ENCODE data around the gene KLHL34. TPM values are rescaled to one million over a fixed set of nuclear protein-coding genes. Genes with fewer than 3 reads are reported as not detected.

Gene KLHL34
- total RNA-seq, 1 donor from 2014 or later: not detected

GRCh38 chrX:21661316-21661715 lies 3.2 kb upstream of the KLHL34 start:
- H3K4me1 Mint-ChIP-seq (ENCODE audit: unreplicated experiment): peaks cover 8% of the 10 kb centered on the region
- H3K27ac Mint-ChIP-seq: peak overlapping the region; percentile 52
- no peak for TF ChIP-seq CTCF (conservative IDR thresholded peaks at IDR 0.05)

GRCh38 chrX:21660156-21660555 lies 2.0 kb upstream of the KLHL34 start:
- Mint-ChIP-seq H3K4me3 (no peak overlapping the region), H3K36me3 (peaks cover 3% of the 10 kb centered on the region), H3K9me3 (peaks cover 9% of the 10 kb centered on the region), H3K4me1 (ENCODE audit: unreplicated experiment) (peaks cover 8% of the 10 kb centered on the region), H3K27ac (no peak overlapping the region), H3K27me3 (no peaks in the 10 kb centered on the region)
- TF ChIP-seq CTCF (conservative IDR thresholded peaks at IDR 0.05): no peak
- no peak for DNase-seq (ENCODE audit: extremely low spot score, unreplicated experiment)

More at GRCh38 chrX:21661316-21661715, 3.2 kb upstream of the KLHL34 start:
- peaks cover 2% of the 10 kb centered on the region for H3K27me3 Mint-ChIP-seq
- H3K4me3 Mint-ChIP-seq: no peak overlapping the region
- DNase-seq (ENCODE audit: extremely low spot score, unreplicated experiment): no peak
- H3K36me3 Mint-ChIP-seq: peaks cover 3% of the 10 kb centered on the region
- peaks cover 13% of the 10 kb centered on the region for H3K9me3 Mint-ChIP-seq

GRCh38 chrX:21659320-21659719 lies 1.2 kb upstream of the KLHL34 start:
- H3K27me3 Mint-ChIP-seq: no peaks in the 10 kb centered on the region
- peaks cover 9% of the 10 kb centered on the region for H3K9me3 Mint-ChIP-seq
- H3K4me1 Mint-ChIP-seq (ENCODE audit: unreplicated experiment): peaks cover 8% of the 10 kb centered on the region
- H3K27ac Mint-ChIP-seq: no peak overlapping the region
- H3K4me3 Mint-ChIP-seq: peak overlapping the region; percentile 24
- no peak for TF ChIP-seq CTCF (conservative IDR thresholded peaks at IDR 0.05)
- H3K36me3 Mint-ChIP-seq: peaks cover 3% of the 10 kb centered on the region
- no peak for DNase-seq (ENCODE audit: extremely low spot score, unreplicated experiment)

DNA sequence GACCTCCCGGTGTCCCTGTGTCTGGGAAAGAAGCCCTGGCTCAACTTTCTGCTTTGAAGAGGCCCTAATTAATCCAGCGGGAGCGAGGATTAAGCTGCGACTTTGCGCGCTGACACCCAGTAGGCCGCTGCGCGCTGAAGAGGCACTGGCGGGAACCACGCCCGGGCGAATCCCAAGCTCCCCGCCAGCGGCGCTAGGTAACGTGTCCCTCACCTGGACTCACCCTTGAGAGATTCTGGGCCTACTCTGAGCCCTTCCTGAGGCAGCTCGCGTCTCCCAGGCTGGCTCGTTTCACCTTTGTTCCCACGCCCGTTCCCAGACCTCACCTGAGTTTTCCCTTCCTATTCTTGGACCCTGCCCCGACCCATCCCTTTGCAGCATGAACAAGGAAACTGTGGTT lies 616 bp upstream of the KLHL34 start:
- peaks cover 3% of the 10 kb centered on the region for H3K36me3 Mint-ChIP-seq
- H3K4me1 Mint-ChIP-seq (ENCODE audit: unreplicated experiment): peaks cover 8% of the 10 kb centered on the region
- no peak for DNase-seq (ENCODE audit: extremely low spot score, unreplicated experiment)
- no peaks in the 10 kb centered on the region for H3K27me3 Mint-ChIP-seq
- H3K27ac Mint-ChIP-seq: no peak overlapping the region
- peak overlapping the region; percentile 24 for H3K4me3 Mint-ChIP-seq
- peaks cover 9% of the 10 kb centered on the region for H3K9me3 Mint-ChIP-seq
- TF ChIP-seq CTCF (conservative IDR thresholded peaks at IDR 0.05): no peak

GRCh38 chrX:21657318-21658151 lies 595 bp downstream of the KLHL34 start:
- Mint-ChIP-seq H3K27me3 (no peaks in the 10 kb centered on the region), H3K4me1 (ENCODE audit: unreplicated experiment) (peaks cover 8% of the 10 kb centered on the region), H3K36me3 (peaks cover 3% of the 10 kb centered on the region), H3K27ac (no peak overlapping the region), H3K9me3 (peaks cover 9% of the 10 kb centered on the region), H3K4me3 (no peak overlapping the region)
- no peak for DNase-seq (ENCODE audit: extremely low spot score, unreplicated experiment)
- no peak for TF ChIP-seq CTCF (conservative IDR thresholded peaks at IDR 0.05)

Measured in type B pancreatic cell (in vitro differentiated cells).